HEK293 (cell line): ENCODE data around the gene ZNF618.

ENCODE experiments used
- CTCF ChIA-PET: fragments of 350-600 bp; formaldehyde crosslinking; extraction: SDS; loops from one replicate; lab custom pipeline; 2021; ENCODE audit warnings: antibody characterized with exemption; lab: Yijun Ruan, JAX
- POLR2A ChIA-PET: fragments of 300-600 bp; formaldehyde crosslinking; extraction: SDS; loops from one replicate; lab custom pipeline; 2020; ENCODE audit warnings: antibody characterized with exemption, inconsistent platforms; lab: Yijun Ruan, JAX
- H3K27ac ChIP-seq: fragments of 200-500 bp; sonication (Bioruptor generic); 2 replicates; pipeline ENCODE4 v1.5.1; 2014; ENCODE audit warnings: low read depth, low read length, control low read depth, inconsistent platforms; ENCODE audit errors: extremely low read depth
- H3K36me3 ChIP-seq, 2 experiments: fragments of 200-500 bp in 1 of 2; sonication (Bioruptor generic) in 1 of 2; 1 replicate in 1 of 2; 2 replicates in 1 of 2; pipeline ENCODE4 v1.5.1; 2014 to 2017; ENCODE audit warnings: inconsistent platforms in 2 of 2, low read length in 2 of 2; ENCODE audit not compliant: control insufficient read depth in 2 of 2, insufficient read depth in 1 of 2
- H3K4me1 ChIP-seq: fragments of 200-500 bp; sonication (Bioruptor generic); 2 replicates; pipeline ENCODE4 v1.5.1; 2014; ENCODE audit warnings: mild to moderate bottlenecking, low read length, inconsistent platforms; ENCODE audit not compliant: control insufficient read depth, insufficient read depth
- H3K4me3 ChIP-seq: 2 replicates; pipeline ENCODE4 v1.5.1; 2011; ENCODE audit warnings: low read depth, mild to moderate bottlenecking, control low read depth, low read length, moderate library complexity
- H3K9me3 ChIP-seq: fragments of 200-500 bp; sonication (Bioruptor generic); 2 replicates; pipeline ENCODE4 v1.5.1; 2014; ENCODE audit warnings: low read depth, low read length, inconsistent platforms; ENCODE audit not compliant: control insufficient read depth, insufficient read depth
- BCL11A ChIP-seq: fragments of 450-650 bp; formaldehyde crosslinking; IDR thresholded peaks from 2 replicates; pipeline ENCODE4 v1.5.1; 2016; ENCODE audit warnings: low read depth, missing biosample characterization, missing genetic modification characterization
- CTCF ChIP-seq: fragments of 450-650 bp; formaldehyde crosslinking; IDR thresholded peaks from 2 replicates; pipeline ENCODE4 v1.5.1; 2016; ENCODE audit warnings: missing biosample characterization, missing genetic modification characterization
- GLI2 ChIP-seq: fragments of 450-650 bp; formaldehyde crosslinking; IDR thresholded peaks from 2 replicates; pipeline ENCODE4; 2017; ENCODE audit warnings: missing biosample characterization, missing genetic modification characterization, low read depth, borderline replicate concordance
- GLI4 ChIP-seq: fragments of 450-650 bp; formaldehyde crosslinking; IDR thresholded peaks from 2 replicates; pipeline ENCODE4 v1.5.1; 2016; ENCODE audit warnings: missing biosample characterization, missing genetic modification characterization
- GLIS1 ChIP-seq: fragments of 450-650 bp; formaldehyde crosslinking; IDR thresholded peaks from 2 replicates; pipeline ENCODE4 v1.5.1; 2016; ENCODE audit warnings: missing biosample characterization, missing genetic modification characterization
- REPIN1 ChIP-seq: fragments of 450-650 bp; formaldehyde crosslinking; IDR thresholded peaks from 2 replicates; pipeline ENCODE4 v1.5.1; 2017; ENCODE audit warnings: missing biosample characterization, missing genetic modification characterization, low read depth
- TCF7L2 ChIP-seq: IDR thresholded peaks from 2 replicates; pipeline ENCODE4 v1.6.1; 2011; ENCODE audit warnings: low read depth, mild to moderate bottlenecking, inconsistent platforms, low read length, moderate library complexity, borderline replicate concordance
- ZBTB48 ChIP-seq: fragments of 450-650 bp; formaldehyde crosslinking; IDR thresholded peaks from 2 replicates; pipeline ENCODE4 v1.5.1; 2016; ENCODE audit warnings: missing biosample characterization, missing genetic modification characterization
- ZFP41 ChIP-seq: fragments of 450-650 bp; formaldehyde crosslinking; IDR thresholded peaks from 2 replicates; pipeline ENCODE4 v1.5.1; 2016; ENCODE audit warnings: missing biosample characterization, missing genetic modification characterization, borderline replicate concordance
- ZNF146 ChIP-seq: fragments of 450-650 bp; formaldehyde crosslinking; IDR thresholded peaks from 2 replicates; pipeline ENCODE4 v1.5.1; 2016; ENCODE audit warnings: missing biosample characterization, missing genetic modification characterization
- ZNF184 ChIP-seq: fragments of 450-650 bp; IDR thresholded peaks from 2 replicates; pipeline ENCODE4 v1.5.1; 2018; ENCODE audit warnings: missing biosample characterization, mild to moderate bottlenecking, missing genetic modification characterization
- ZNF202 ChIP-seq: fragments of 450-650 bp; formaldehyde crosslinking; IDR thresholded peaks from 2 replicates; pipeline ENCODE4 v1.5.1; 2016; ENCODE audit warnings: missing biosample characterization, missing genetic modification characterization, borderline replicate concordance
- ZNF223 ChIP-seq: fragments of 450-650 bp; formaldehyde crosslinking; IDR thresholded peaks from 2 replicates; pipeline ENCODE4 v1.5.1; 2016; ENCODE audit warnings: missing biosample characterization, missing genetic modification characterization
- ZNF280C ChIP-seq: fragments of 450-650 bp; formaldehyde crosslinking; IDR thresholded peaks from 2 replicates; pipeline ENCODE4 v1.5.1; 2016; ENCODE audit warnings: missing biosample characterization, missing genetic modification characterization
- ZNF398 ChIP-seq: fragments of 450-650 bp; formaldehyde crosslinking; IDR thresholded peaks from 2 replicates; pipeline ENCODE4 v1.5.1; 2017; ENCODE audit warnings: missing biosample characterization, missing genetic modification characterization
- ZNF626 ChIP-seq: fragments of 450-650 bp; sonication (Bioruptor Pico); formaldehyde crosslinking; IDR thresholded peaks from 2 replicates; pipeline ENCODE4 v1.5.1; 2018; ENCODE audit warnings: missing biosample characterization, missing genetic modification characterization, inconsistent platforms
- ZNF629 ChIP-seq: fragments of 450-650 bp; formaldehyde crosslinking; IDR thresholded peaks from 2 replicates; pipeline ENCODE4 v1.5.1; 2017; ENCODE audit warnings: missing biosample characterization, missing genetic modification characterization
- ZNF704 ChIP-seq: fragments of 450-650 bp; formaldehyde crosslinking; IDR thresholded peaks from 2 replicates; pipeline ENCODE4 v1.5.1; 2016; ENCODE audit warnings: missing biosample characterization, missing genetic modification characterization
- ZSCAN30 ChIP-seq: fragments of 450-650 bp; IDR thresholded peaks from 2 replicates; pipeline ENCODE4 v1.5.1; 2018; ENCODE audit warnings: missing biosample characterization, mild to moderate bottlenecking, missing genetic modification characterization, moderate library complexity

ZNF618 gene

GRCh38 chr9:114099669-114100270 lies 223.7 kb downstream of the ZNF618 start:
- H3K4me1 ChIP-seq = no peaks in the 10 kb centered on the region
- TF ChIP-seq GLIS1 (tag by site-specific recombination) (0 out of 2 replicates have a peak, but pooled peaks have one; percentile 16), GLI4 (tag by site-specific recombination) (no peak), ZNF398 (tag by site-specific recombination) (no peak)
- TF ChIP-seq, all 188 proteins: peak for 1
- no peaks in the 10 kb centered on the region for H3K36me3 ChIP-seq
- no peak overlapping the region for H3K4me3 ChIP-seq
- ChIA-PET CTCF (interaction anchor here (0.7 to 3.6 kb wide), 6 partner anchors 9 to 195 kb away, joined by 3 to 25 read pairs (median 8); no protein-coding TSS in a partner anchor), POLR2A (interaction anchor here (0.7 kb wide), 1 partner anchor 115 kb away, joined by 3 read pairs; no protein-coding TSS in a partner anchor)
- no peaks in the 10 kb centered on the region for H3K9me3 ChIP-seq
- no peak overlapping the region for H3K27ac ChIP-seq

GRCh38 chr9:114100536-114100935 lies 224.4 kb downstream of the ZNF618 start:
- TF ChIP-seq TCF7L2 (no peak), GLI2 (no peak), ZNF223 (tag by site-specific recombination) (no peak), ZNF184 (tag by site-specific recombination) (no peak), ZNF704 (tag by site-specific recombination) (no peak), ZNF398 (tag by site-specific recombination) (no peak), ZSCAN30 (no peak), REPIN1 (tag by site-specific recombination) (no peak), ZBTB48 (tag by site-specific recombination) (no peak), BCL11A (tag by site-specific recombination) (no peak), ZFP41 (no peak), ZNF202 (tag by site-specific recombination) (no peak), ZNF146 (tag by site-specific recombination) (no peak), ZNF626 (tag by site-specific recombination) (no peak), ZNF629 (tag by site-specific recombination) (no peak), CTCF (tag by site-specific recombination) (no peak), ZNF280C (tag by site-specific recombination) (no peak)
- H3K9me3 ChIP-seq = no peaks in the 10 kb centered on the region
- no peak overlapping the region for H3K27ac ChIP-seq
- ChIA-PET CTCF (interaction anchor here (0.8 to 3.6 kb wide), 4 partner anchors 9 to 190 kb away, joined by 3 to 25 read pairs (median 12); no protein-coding TSS in a partner anchor), POLR2A (no interaction called here)
- no peaks in the 10 kb centered on the region for H3K36me3 ChIP-seq
- H3K4me3 ChIP-seq = no peak overlapping the region
- no peaks in the 10 kb centered on the region for H3K4me1 ChIP-seq
